ENCODE data around the gene ETV2. TPM values are rescaled to one million over a fixed set of nuclear protein-coding genes. Genes with fewer than 3 reads are reported as not detected.

ETV2 gene
- total and polyA plus RNA-seq, 2 donors (not counting 3 experiments of a cell fraction or from before 2014, with no cell fraction given): 1.0 to 1.5 TPM

GRCh38 chr19:35642798-35643254, 1.3 kb downstream of the ETV2 start:
- Histone ChIP-seq H3K9ac (replicated peaks; ENCODE audit: extremely low read depth, insufficient read depth, low read length) (peak overlapping the region; percentile 29), H3K27ac (ENCODE audit: insufficient read depth, low read depth, low read length) (peak overlapping the region; percentile 24), H4K20me1 (replicated peaks; ENCODE audit: control insufficient read depth, extremely low read depth, insufficient read depth, low read length) (no peaks in the 10 kb centered on the region), H3K9me1 (replicated peaks; ENCODE audit: control insufficient read depth, extremely low read depth, insufficient read depth, low read length) (no peaks in the 10 kb centered on the region), H3K4me2 (ENCODE audit: insufficient read depth, low read length) (peak overlapping the region; percentile 82), H3K4me1 (ENCODE audit: control insufficient read depth, extremely low read depth, insufficient read depth, low read length) (peaks cover 18% of the 10 kb centered on the region), H2AFZ (ENCODE audit: low read depth, low read length) (peak overlapping the region; percentile 94), H3K36me3 (ENCODE audit: control insufficient read depth in 2 of 2, extremely low read depth in 1 of 2, insufficient read depth in 2 of 2, low read length in 2 of 2) (peaks cover 0 to 3% of the 10 kb centered on the region in 2 experiments), H3K4me3 (replicated peaks in 1 of 3; ENCODE audit: insufficient read depth in 1 of 3, low read depth in 1 of 3, low read length in 3 of 3) (peak overlapping the region; percentile 50 to 66 (median 55)), H3K9me3 (replicated peaks; ENCODE audit: control insufficient read depth, insufficient read depth, low read length) (no peaks in the 10 kb centered on the region), H3K27me3 (ENCODE audit: control insufficient read depth in 2 of 2, insufficient read depth in 2 of 2, low read length in 2 of 2) (no peaks in the 10 kb centered on the region), H3K79me2 (ENCODE audit: control insufficient read depth, insufficient read depth, low read length) (no peaks in the 10 kb centered on the region)
- dilution Hi-C loops (cut with MboI; ENCODE audit: extremely low pct_ligation_motif_present, low sequenced_read_pairs): no loop called here
- ChIA-PET POLR2A (no interaction called here), CTCF (interaction anchor here (1.5 kb wide), 1 partner anchor 26 kb away, joined by 4 read pairs; no protein-coding TSS in a partner anchor)
- no peak for TF ChIP-seq JUN (IDR thresholded peaks at IDR 0.05; ENCODE audit: borderline replicate concordance, insufficient read depth, insufficient read length, low read depth)
- TF ChIP-seq, protein P1, sequence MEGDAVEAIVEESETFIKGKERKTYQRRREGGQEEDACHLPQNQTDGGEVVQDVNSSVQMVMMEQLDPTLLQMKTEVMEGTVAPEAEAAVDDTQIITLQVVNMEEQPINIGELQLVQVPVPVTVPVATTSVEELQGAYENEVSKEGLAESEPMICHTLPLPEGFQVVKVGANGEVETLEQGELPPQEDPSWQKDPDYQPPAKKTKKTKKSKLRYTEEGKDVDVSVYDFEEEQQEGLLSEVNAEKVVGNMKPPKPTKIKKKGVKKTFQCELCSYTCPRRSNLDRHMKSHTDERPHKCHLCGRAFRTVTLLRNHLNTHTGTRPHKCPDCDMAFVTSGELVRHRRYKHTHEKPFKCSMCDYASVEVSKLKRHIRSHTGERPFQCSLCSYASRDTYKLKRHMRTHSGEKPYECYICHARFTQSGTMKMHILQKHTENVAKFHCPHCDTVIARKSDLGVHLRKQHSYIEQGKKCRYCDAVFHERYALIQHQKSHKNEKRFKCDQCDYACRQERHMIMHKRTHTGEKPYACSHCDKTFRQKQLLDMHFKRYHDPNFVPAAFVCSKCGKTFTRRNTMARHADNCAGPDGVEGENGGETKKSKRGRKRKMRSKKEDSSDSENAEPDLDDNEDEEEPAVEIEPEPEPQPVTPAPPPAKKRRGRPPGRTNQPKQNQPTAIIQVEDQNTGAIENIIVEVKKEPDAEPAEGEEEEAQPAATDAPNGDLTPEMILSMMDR (IDR thresholded peaks at IDR 0.05; ENCODE audit: extremely low read depth in 1 of 2, insufficient read depth in 1 of 2, low read depth in 1 of 2, low read length in 2 of 2): no peak
- TF ChIP-seq EZH2 (IDR thresholded peaks at IDR 0.05; ENCODE audit: borderline replicate concordance, low read depth, low read length, severe bottlenecking): no peak
- TF ChIP-seq POLR2AphosphoS5 (IDR thresholded peaks at IDR 0.05; ENCODE audit: insufficient read depth, low read depth, low read length): no peak
- TF ChIP-seq GATA2 (IDR thresholded peaks at IDR 0.05; ENCODE audit: insufficient read depth, insufficient read length, low read depth, low read length): no peak
- FAIRE-seq (no peak), DNase-seq (ENCODE audit: low read depth, low spot score) (no peak)
- BruUV-seq (replicated peaks): TSS peak; percentile 50
- intact Hi-C loops (cut with micrococcal nuclease): no loop called here
